ENCODE results near the gene APIP.

DNA sequence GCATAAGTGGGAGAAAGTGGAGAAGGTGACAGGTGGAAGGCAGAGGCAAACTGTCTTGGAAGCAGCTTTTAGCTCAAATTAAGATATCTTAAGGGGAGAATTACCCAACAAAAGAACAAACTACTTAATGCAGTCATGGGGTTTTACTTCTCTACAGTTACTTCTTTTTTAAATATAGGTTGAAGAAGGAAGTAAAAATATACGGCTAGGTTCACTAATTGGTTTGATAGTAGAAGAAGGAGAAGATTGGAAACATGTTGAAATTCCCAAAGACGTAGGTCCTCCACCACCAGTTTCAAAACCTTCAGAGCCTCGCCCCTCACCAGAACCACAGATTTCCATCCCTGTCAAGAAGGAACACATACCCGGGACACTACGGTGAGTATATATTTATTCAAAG is 41.0 kb upstream of the APIP start:
- TF ChIP-seq, protein P1, sequence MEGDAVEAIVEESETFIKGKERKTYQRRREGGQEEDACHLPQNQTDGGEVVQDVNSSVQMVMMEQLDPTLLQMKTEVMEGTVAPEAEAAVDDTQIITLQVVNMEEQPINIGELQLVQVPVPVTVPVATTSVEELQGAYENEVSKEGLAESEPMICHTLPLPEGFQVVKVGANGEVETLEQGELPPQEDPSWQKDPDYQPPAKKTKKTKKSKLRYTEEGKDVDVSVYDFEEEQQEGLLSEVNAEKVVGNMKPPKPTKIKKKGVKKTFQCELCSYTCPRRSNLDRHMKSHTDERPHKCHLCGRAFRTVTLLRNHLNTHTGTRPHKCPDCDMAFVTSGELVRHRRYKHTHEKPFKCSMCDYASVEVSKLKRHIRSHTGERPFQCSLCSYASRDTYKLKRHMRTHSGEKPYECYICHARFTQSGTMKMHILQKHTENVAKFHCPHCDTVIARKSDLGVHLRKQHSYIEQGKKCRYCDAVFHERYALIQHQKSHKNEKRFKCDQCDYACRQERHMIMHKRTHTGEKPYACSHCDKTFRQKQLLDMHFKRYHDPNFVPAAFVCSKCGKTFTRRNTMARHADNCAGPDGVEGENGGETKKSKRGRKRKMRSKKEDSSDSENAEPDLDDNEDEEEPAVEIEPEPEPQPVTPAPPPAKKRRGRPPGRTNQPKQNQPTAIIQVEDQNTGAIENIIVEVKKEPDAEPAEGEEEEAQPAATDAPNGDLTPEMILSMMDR (IDR thresholded peaks at IDR 0.05): no peak
- no peak for TF ChIP-seq POLR2A (IDR thresholded peaks at IDR 0.05)

Measured in lower leg skin (tissue), 3 donors.